Measurements from ENCODE around the gene GSTO1. TPM values are rescaled to one million over a fixed set of nuclear protein-coding genes. Genes with fewer than 3 reads are reported as not detected.
"Not testable (repeated sequence)": the region's sequence is repeated elsewhere in the genome, so short reads cannot be mapped to it uniquely, and the experiment has no call there.

GSTO1 gene
- polyA plus RNA-seq, 1 donor (not counting 4 experiments of a cell fraction or from before 2014, with no cell fraction given), result 338 TPM

DNA sequence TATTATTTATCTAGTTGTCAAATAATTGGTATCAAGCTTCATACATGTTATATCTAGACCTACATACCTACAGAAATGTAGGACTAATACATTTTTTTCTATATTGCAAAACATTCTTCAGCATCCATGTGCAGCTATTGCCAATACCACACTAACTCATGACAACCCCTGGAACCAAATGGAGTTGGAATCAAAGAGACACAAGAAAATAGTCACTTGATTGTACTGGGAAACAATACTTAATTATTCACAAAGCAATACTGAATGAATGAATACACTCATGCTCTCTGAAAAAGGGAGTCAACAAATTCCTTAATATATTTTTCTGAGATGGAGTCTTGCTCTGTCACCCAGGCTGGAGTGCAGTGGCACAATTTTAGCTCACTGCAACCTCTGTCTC is 12.1 kb upstream of the GSTO1 start:
- Histone ChIP-seq H3K4me1 (ENCODE audit: control insufficient read depth, extremely low read depth, insufficient read depth, low read length) (peaks cover 4% of the 10 kb centered on the region), H4K20me1 (ENCODE audit: control insufficient read depth, extremely low read depth, insufficient read depth, low read length) (no peaks in the 10 kb centered on the region), H2AFZ (ENCODE audit: control insufficient read depth, low read length) (no peak overlapping the region), H3K27ac (ENCODE audit: control insufficient read depth, insufficient read depth, low read length) (no peak overlapping the region), H3K27me3 (ENCODE audit: control insufficient read depth, extremely low read depth, insufficient read depth, low read length) (no peaks in the 10 kb centered on the region), H3K4me3 (ENCODE audit: control insufficient read depth in 2 of 3, extremely low read depth in 1 of 3, insufficient read depth in 2 of 3, low read depth in 1 of 3, low read length in 3 of 3) (no peak overlapping the region), H3K36me3 (ENCODE audit: control insufficient read depth in 2 of 2, extremely low read depth in 1 of 2, insufficient read depth in 2 of 2, low read length in 2 of 2) (no peaks in the 10 kb centered on the region), H3K9me1 (ENCODE audit: control insufficient read depth, extremely low read depth, insufficient read depth, low read length) (no peaks in the 10 kb centered on the region), H3K9ac (ENCODE audit: control insufficient read depth, extremely low read depth, insufficient read depth, low read length) (no peak overlapping the region), H3K4me2 (ENCODE audit: control insufficient read depth, extremely low read depth, insufficient read depth, low read depth, low read length) (no peak overlapping the region), H3K79me2 (ENCODE audit: control insufficient read depth, insufficient read depth, low read length) (no peaks in the 10 kb centered on the region), H3K9me3 (ENCODE audit: control insufficient read depth, low read depth, low read length) (no peaks in the 10 kb centered on the region)
- FAIRE-seq (no peak), DNase-seq (ENCODE audit: low read depth, low spot score) (no peak)
- TF ChIP-seq EZH2 (IDR thresholded peaks at IDR 0.05; ENCODE audit: low read length), result no peak
- TF ChIP-seq, protein P1, sequence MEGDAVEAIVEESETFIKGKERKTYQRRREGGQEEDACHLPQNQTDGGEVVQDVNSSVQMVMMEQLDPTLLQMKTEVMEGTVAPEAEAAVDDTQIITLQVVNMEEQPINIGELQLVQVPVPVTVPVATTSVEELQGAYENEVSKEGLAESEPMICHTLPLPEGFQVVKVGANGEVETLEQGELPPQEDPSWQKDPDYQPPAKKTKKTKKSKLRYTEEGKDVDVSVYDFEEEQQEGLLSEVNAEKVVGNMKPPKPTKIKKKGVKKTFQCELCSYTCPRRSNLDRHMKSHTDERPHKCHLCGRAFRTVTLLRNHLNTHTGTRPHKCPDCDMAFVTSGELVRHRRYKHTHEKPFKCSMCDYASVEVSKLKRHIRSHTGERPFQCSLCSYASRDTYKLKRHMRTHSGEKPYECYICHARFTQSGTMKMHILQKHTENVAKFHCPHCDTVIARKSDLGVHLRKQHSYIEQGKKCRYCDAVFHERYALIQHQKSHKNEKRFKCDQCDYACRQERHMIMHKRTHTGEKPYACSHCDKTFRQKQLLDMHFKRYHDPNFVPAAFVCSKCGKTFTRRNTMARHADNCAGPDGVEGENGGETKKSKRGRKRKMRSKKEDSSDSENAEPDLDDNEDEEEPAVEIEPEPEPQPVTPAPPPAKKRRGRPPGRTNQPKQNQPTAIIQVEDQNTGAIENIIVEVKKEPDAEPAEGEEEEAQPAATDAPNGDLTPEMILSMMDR (optimal IDR thresholded peaks at IDR 0.05 in 1 of 3, IDR thresholded peaks at IDR 0.05 in 1 of 3, conservative IDR thresholded peaks at IDR 0.05 in 1 of 3; ENCODE audit: extremely low read depth in 1 of 3, insufficient read depth in 2 of 3, low read length in 3 of 3), result no peak
- dilution Hi-C loops (cut with MboI; ENCODE audit: extremely low pct_ligation_motif_present, low sequenced_read_pairs), result no loop called here

DNA sequence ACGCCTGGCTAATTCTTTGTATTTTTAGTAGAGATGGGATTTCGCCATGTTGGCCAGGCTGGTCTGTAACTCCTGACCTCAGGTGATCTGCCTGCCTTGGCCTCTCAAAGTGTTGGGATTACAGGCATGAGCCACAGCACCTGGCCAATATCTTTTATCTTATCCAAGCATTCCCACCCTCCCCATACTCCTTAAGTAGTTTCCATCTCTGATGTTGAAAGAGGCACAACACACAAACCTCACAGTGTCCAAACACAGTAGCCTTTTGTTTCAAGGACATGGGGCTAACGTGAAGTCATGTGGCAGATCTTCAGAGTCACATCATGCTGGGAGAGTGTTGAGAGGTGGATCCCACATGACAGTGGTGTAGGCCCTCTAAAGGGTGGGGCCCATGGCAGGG is 11.7 kb upstream of the GSTO1 start:
- H3K4me1 ChIP-seq (ENCODE audit: control insufficient read depth, extremely low read depth, insufficient read depth, low read length); H3K79me2 ChIP-seq (ENCODE audit: control insufficient read depth, insufficient read depth, low read length); dilution Hi-C loops (cut with MboI; ENCODE audit: extremely low pct_ligation_motif_present, low sequenced_read_pairs); H2AFZ ChIP-seq (ENCODE audit: control insufficient read depth, low read length); H4K20me1 ChIP-seq (ENCODE audit: control insufficient read depth, extremely low read depth, insufficient read depth, low read length); H3K36me3 ChIP-seq (ENCODE audit: control insufficient read depth in 2 of 2, extremely low read depth in 1 of 2, insufficient read depth in 2 of 2, low read length in 2 of 2); H3K4me2 ChIP-seq (ENCODE audit: control insufficient read depth, extremely low read depth, insufficient read depth, low read depth, low read length); H3K9me1 ChIP-seq (ENCODE audit: control insufficient read depth, extremely low read depth, insufficient read depth, low read length); DNase-seq (ENCODE audit: low read depth, low spot score); FAIRE-seq; H3K9me3 ChIP-seq (ENCODE audit: control insufficient read depth, low read depth, low read length); H3K27ac ChIP-seq (ENCODE audit: control insufficient read depth, insufficient read depth, low read length); H3K4me3 ChIP-seq (ENCODE audit: control insufficient read depth in 2 of 3, extremely low read depth in 1 of 3, insufficient read depth in 2 of 3, low read depth in 1 of 3, low read length in 3 of 3); H3K27me3 ChIP-seq (ENCODE audit: control insufficient read depth, extremely low read depth, insufficient read depth, low read length); H3K9ac ChIP-seq (ENCODE audit: control insufficient read depth, extremely low read depth, insufficient read depth, low read length): not testable (repeated sequence)

- DNase-seq (ENCODE audit: low read depth, low spot score) (no peak), FAIRE-seq (no peak)
- Histone ChIP-seq H3K27ac (ENCODE audit: control insufficient read depth, insufficient read depth, low read length) (no peak overlapping the region), H3K9me1 (ENCODE audit: control insufficient read depth, extremely low read depth, insufficient read depth, low read length) (no peaks in the 10 kb centered on the region), H4K20me1 (ENCODE audit: control insufficient read depth, extremely low read depth, insufficient read depth, low read length) (no peaks in the 10 kb centered on the region), H3K9ac (ENCODE audit: control insufficient read depth, extremely low read depth, insufficient read depth, low read length) (no peak overlapping the region), H2AFZ (ENCODE audit: control insufficient read depth, low read length) (no peak overlapping the region), H3K27me3 (ENCODE audit: control insufficient read depth, extremely low read depth, insufficient read depth, low read length) (no peaks in the 10 kb centered on the region), H3K4me3 (ENCODE audit: control insufficient read depth in 2 of 3, extremely low read depth in 1 of 3, insufficient read depth in 2 of 3, low read depth in 1 of 3, low read length in 3 of 3) (no peak overlapping the region), H3K9me3 (ENCODE audit: control insufficient read depth, low read depth, low read length) (no peaks in the 10 kb centered on the region), H3K36me3 (ENCODE audit: control insufficient read depth in 2 of 2, extremely low read depth in 1 of 2, insufficient read depth in 2 of 2, low read length in 2 of 2) (no peaks in the 10 kb centered on the region), H3K4me2 (ENCODE audit: control insufficient read depth, extremely low read depth, insufficient read depth, low read depth, low read length) (no peak overlapping the region), H3K79me2 (ENCODE audit: control insufficient read depth, insufficient read depth, low read length) (no peaks in the 10 kb centered on the region), H3K4me1 (ENCODE audit: control insufficient read depth, extremely low read depth, insufficient read depth, low read length) (peaks cover 4% of the 10 kb centered on the region)
- dilution Hi-C loops (cut with MboI; ENCODE audit: extremely low pct_ligation_motif_present, low sequenced_read_pairs), result no loop called here
- TF ChIP-seq, protein P1 (optimal IDR thresholded peaks at IDR 0.05 in 1 of 3, IDR thresholded peaks at IDR 0.05 in 1 of 3, conservative IDR thresholded peaks at IDR 0.05 in 1 of 3; ENCODE audit: extremely low read depth in 1 of 3, insufficient read depth in 2 of 3, low read length in 3 of 3), result no peak
- TF ChIP-seq EZH2 (IDR thresholded peaks at IDR 0.05; ENCODE audit: low read length), result no peak
Measured at GRCh38 chr10:104243512-104243911, 11.2 kb upstream of the GSTO1 start.
